Right lobe of liver (tissue), 4 donors: ENCODE data around the gene FAF2.

Experiments used
- POLR2A ChIP-seq: fragments of 450-650 bp; IDR thresholded peaks from one replicate; pipeline ENCODE4 v1.6.1; 2017; ENCODE audit warnings: antibody characterized with exemption, mild to moderate bottlenecking
- TF ChIP-seq, protein P1 (sequence below), 4 donors: fragments of 200-600 bp in 3 of 4; fragments of 450-650 bp in 1 of 4; IDR thresholded peaks; one replicate each; pipeline versions ENCODE4 v1.5.1 to v1.8.0; 2016 to 2022; ENCODE audit warnings: antibody characterized with exemption in 4 of 4, mild to moderate bottlenecking in 2 of 4
- donor health status: DM: no; HTN: no; CAD: no.
- donor health status: DM: no; HTN: no; CAD: no.
- donor health status: DM: no; HTN: yes; CAD: no.

DNA sequence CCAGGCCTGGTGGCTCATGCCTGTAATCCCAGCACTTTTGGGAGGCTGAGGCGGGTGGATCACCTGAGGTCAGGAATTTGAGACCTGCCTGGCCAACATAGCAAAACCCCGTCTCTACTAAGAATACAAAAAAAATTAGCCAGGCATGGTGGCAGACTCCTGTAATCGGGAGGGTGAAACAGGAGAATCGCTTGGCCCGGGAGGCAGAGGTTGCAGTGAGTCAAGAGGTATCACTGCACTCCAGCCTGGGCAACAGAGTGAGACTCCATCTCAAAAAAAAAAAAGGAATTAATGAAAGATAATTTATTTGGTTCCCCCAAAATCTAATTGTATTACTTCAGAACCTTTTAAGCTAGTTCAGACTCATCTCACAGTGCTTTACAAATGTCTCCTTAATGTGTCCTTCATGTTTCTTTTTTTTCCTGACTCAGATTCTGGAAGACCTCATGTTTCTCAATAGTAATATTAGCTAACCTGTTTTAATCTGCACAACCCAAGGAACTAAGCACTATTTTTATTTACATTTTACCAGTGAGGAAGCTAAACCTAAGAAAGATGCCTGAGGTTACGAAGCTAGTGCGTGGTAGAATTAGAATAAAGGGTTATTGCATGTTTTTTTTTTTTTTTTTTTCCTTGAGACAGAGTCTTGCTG, 15.1 kb downstream of the FAF2 start:
- TF ChIP-seq, protein P1, sequence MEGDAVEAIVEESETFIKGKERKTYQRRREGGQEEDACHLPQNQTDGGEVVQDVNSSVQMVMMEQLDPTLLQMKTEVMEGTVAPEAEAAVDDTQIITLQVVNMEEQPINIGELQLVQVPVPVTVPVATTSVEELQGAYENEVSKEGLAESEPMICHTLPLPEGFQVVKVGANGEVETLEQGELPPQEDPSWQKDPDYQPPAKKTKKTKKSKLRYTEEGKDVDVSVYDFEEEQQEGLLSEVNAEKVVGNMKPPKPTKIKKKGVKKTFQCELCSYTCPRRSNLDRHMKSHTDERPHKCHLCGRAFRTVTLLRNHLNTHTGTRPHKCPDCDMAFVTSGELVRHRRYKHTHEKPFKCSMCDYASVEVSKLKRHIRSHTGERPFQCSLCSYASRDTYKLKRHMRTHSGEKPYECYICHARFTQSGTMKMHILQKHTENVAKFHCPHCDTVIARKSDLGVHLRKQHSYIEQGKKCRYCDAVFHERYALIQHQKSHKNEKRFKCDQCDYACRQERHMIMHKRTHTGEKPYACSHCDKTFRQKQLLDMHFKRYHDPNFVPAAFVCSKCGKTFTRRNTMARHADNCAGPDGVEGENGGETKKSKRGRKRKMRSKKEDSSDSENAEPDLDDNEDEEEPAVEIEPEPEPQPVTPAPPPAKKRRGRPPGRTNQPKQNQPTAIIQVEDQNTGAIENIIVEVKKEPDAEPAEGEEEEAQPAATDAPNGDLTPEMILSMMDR (IDR thresholded peaks at IDR 0.05), result no peak
- TF ChIP-seq POLR2A, result no peak
